ENCODE results near the gene NCBP3. TPM values are rescaled to one million over a fixed set of nuclear protein-coding genes. Genes with fewer than 3 reads are reported as not detected.

Gene NCBP3
- total and polyA plus RNA-seq, 2 donors from 2014 or later: 14.5 to 41.5 TPM

DNA sequence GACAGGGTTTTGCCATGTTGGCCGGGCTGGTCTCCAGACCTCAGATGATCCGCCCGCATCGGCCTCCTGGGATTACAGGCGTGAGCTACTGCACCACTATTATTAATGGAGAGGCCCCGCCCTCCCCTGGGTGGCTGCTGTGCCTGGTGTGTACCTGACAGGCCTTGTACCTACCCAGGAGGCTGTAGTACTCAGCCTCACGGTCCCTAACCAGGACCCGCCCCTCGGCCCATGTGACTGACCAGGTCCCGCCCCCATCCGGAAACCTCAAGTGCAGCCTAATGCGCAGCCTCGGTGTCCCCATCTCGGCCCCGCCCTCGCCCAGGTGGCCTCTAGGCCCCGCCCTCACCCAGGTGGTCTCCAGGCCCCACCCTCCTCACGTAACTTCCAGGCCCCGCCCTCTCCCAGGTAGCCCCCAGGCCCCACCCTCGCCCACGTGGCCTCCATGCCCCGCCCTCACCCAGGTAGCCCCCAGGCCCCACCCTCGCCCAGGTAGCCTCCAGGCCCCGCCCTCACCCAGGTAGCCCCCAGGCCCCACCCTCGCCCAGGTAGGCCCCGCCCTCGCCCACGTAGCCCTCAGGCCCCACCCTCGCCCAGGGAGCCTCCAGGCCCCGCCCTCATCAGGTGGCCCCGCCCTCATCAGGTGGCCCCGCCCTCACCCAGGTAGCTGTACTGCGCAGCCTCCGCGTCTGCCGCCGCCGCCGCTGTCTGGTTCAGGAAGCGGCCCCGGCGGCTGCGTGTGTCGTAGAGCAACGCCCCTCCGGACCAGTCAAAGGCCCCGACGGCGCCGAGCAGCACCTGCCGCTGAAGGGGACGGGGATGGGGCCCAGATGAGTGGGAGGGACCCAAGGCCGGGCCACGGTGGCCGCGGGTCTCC, 91.3 kb downstream of the NCBP3 start:
- TF ChIP-seq, protein P1, sequence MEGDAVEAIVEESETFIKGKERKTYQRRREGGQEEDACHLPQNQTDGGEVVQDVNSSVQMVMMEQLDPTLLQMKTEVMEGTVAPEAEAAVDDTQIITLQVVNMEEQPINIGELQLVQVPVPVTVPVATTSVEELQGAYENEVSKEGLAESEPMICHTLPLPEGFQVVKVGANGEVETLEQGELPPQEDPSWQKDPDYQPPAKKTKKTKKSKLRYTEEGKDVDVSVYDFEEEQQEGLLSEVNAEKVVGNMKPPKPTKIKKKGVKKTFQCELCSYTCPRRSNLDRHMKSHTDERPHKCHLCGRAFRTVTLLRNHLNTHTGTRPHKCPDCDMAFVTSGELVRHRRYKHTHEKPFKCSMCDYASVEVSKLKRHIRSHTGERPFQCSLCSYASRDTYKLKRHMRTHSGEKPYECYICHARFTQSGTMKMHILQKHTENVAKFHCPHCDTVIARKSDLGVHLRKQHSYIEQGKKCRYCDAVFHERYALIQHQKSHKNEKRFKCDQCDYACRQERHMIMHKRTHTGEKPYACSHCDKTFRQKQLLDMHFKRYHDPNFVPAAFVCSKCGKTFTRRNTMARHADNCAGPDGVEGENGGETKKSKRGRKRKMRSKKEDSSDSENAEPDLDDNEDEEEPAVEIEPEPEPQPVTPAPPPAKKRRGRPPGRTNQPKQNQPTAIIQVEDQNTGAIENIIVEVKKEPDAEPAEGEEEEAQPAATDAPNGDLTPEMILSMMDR (IDR thresholded peaks at IDR 0.05; ENCODE audit: borderline replicate concordance, extremely low read depth, insufficient read depth): no peak
- H3K9ac ChIP-seq (ENCODE audit: low read length in 3 of 3): peak overlapping the region in 1 of 3 donors; percentile 51

DNA sequence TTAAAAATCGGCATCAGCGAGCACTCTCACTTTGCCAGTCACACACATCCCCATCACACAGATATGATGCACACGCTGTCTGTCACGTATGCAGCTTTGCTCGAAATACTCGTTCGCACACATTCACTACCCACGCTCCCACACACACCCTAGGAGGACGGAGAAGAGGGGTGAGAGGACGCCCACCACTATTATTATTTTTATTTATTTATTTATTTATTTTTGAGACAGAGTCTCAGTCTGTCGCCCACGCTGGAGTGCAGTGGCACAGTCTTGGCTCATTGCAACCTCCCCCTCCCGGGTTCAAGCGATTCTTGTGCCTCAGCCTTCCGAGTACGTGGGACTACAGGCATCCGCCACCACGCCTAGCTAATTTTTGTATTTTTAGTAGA, 92.0 kb downstream of the NCBP3 start:
- Histone ChIP-seq H3K27ac (ENCODE audit: low read depth in 2 of 2, low read length in 2 of 2) (no peak overlapping the region), H3K4me3 (ENCODE audit: low read length in 3 of 3) (no peak overlapping the region), H3K36me3 (ENCODE audit: control insufficient read depth in 2 of 3, insufficient read depth in 3 of 3, low read length in 3 of 3) (no peaks in the 10 kb centered on the region), H3K27me3 (ENCODE audit: control insufficient read depth, insufficient read depth, low read length) (no peaks in the 10 kb centered on the region), H3K4me1 (ENCODE audit: control insufficient read depth in 2 of 3, insufficient read depth in 2 of 3, low read depth in 1 of 3, low read length in 3 of 3) (no peaks in the 10 kb centered on the region), H3K9ac (ENCODE audit: low read length in 3 of 3) (no peak overlapping the region), H3K9me3 (ENCODE audit: control insufficient read depth in 2 of 3, insufficient read depth in 1 of 3, low read length in 3 of 3) (no peaks in the 10 kb centered on the region)
- TF ChIP-seq, protein P1 (IDR thresholded peaks at IDR 0.05; ENCODE audit: borderline replicate concordance, extremely low read depth, insufficient read depth): no peak
- DNase-seq (no peak), FAIRE-seq (no peak)
- intact Hi-C loops (cut with DNase I): no loop called here

More for the DNA sequence above, 91.3 kb downstream of the NCBP3 start:
- peaks cover 0 to 4% (median 0%) of the 10 kb centered on the region in 3 donors for H3K9me3 ChIP-seq (ENCODE audit: control insufficient read depth in 2 of 3, insufficient read depth in 1 of 3, low read length in 3 of 3)
- H3K27me3 ChIP-seq (ENCODE audit: control insufficient read depth, insufficient read depth, low read length): no peaks in the 10 kb centered on the region
- H3K4me3 ChIP-seq (ENCODE audit: low read length in 3 of 3): peak overlapping the region in 2 of 3 donors; percentile 26 to 59
- no peaks in the 10 kb centered on the region for H3K4me1 ChIP-seq (ENCODE audit: control insufficient read depth in 2 of 3, insufficient read depth in 2 of 3, low read depth in 1 of 3, low read length in 3 of 3)
- no peaks in the 10 kb centered on the region for H3K36me3 ChIP-seq (ENCODE audit: control insufficient read depth in 2 of 3, insufficient read depth in 3 of 3, low read length in 3 of 3)
- no peak overlapping the region for H3K27ac ChIP-seq (ENCODE audit: low read depth in 2 of 2, low read length in 2 of 2)
- peak; percentile 92 to 97 (median 93) for DNase-seq
- no peak for FAIRE-seq
- intact Hi-C loops (cut with DNase I): no loop called here

DNA sequence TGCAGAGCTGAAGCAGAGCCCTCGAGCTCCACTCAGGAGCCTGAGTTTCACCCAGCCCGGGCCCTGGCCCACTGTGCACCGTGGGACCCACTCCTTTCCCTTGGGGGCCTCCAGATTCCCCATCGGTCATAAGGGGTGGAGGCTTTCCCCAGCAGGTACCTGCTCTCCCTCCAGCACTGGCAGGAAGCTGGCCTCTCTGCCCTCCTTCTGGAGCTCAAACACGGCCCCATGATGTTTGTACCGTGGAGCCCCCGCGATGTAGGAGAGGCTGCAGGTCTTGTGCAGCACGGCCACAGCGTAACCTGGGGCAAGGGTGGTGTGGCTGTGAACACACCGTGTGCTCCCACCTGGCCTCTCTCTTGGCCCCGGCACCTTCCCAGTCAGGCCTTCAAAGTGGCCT, 92.4 kb downstream of the NCBP3 start:
- Histone ChIP-seq H3K36me3 (ENCODE audit: control insufficient read depth in 2 of 3, insufficient read depth in 3 of 3, low read length in 3 of 3) (no peaks in the 10 kb centered on the region), H3K4me1 (ENCODE audit: control insufficient read depth in 2 of 3, insufficient read depth in 2 of 3, low read depth in 1 of 3, low read length in 3 of 3) (no peaks in the 10 kb centered on the region), H3K9ac (ENCODE audit: low read length in 3 of 3) (no peak overlapping the region), H3K27me3 (ENCODE audit: control insufficient read depth, insufficient read depth, low read length) (no peaks in the 10 kb centered on the region), H3K9me3 (ENCODE audit: control insufficient read depth in 2 of 3, insufficient read depth in 1 of 3, low read length in 3 of 3) (no peaks in the 10 kb centered on the region), H3K27ac (ENCODE audit: low read depth in 2 of 2, low read length in 2 of 2) (no peak overlapping the region), H3K4me3 (ENCODE audit: low read length in 3 of 3) (no peak overlapping the region)
- TF ChIP-seq, protein P1 (IDR thresholded peaks at IDR 0.05; ENCODE audit: borderline replicate concordance, extremely low read depth, insufficient read depth): no peak
- DNase-seq: no peak
- no peak for FAIRE-seq
- intact Hi-C loops (cut with DNase I): no loop called here

Other genes starting within 250 kb of the NCBP3 start
- gene TRPV1, start 236.8 kb downstream of the NCBP3 start, total RNA-seq: 4.2 TPM
- 4.7 TPM for gene TRPV1, start 236.8 kb downstream of the NCBP3 start, polyA plus RNA-seq (ENCODE audit: insufficient read depth, low read depth, low replicate concordance)
- 17.5 TPM for gene SHPK, start 210.0 kb downstream of the NCBP3 start, total RNA-seq
- 9.2 TPM for gene SHPK, start 210.0 kb downstream of the NCBP3 start, polyA plus RNA-seq (ENCODE audit: insufficient read depth, low read depth, low replicate concordance)
- gene CTNS, start 209.5 kb downstream of the NCBP3 start, total RNA-seq: 15.7 TPM
- 11.9 TPM for gene CTNS, start 209.5 kb downstream of the NCBP3 start, polyA plus RNA-seq (ENCODE audit: insufficient read depth, low read depth, low replicate concordance)
- gene TAX1BP3, start 177.7 kb downstream of the NCBP3 start, total RNA-seq: 158 TPM
- 128 TPM for gene TAX1BP3, start 177.7 kb downstream of the NCBP3 start, polyA plus RNA-seq (ENCODE audit: insufficient read depth, low read depth, low replicate concordance)
- 25.6 TPM for gene EMC6, start 177.4 kb downstream of the NCBP3 start, total RNA-seq
- 77.1 TPM for gene EMC6, start 177.4 kb downstream of the NCBP3 start, polyA plus RNA-seq (ENCODE audit: insufficient read depth, low read depth, low replicate concordance)
- 8.4 TPM for gene P2RX5, start 150.1 kb downstream of the NCBP3 start, total RNA-seq
- gene P2RX5, start 150.1 kb downstream of the NCBP3 start, polyA plus RNA-seq (ENCODE audit: insufficient read depth, low read depth, low replicate concordance): not detected
- gene HASPIN, start 122.3 kb downstream of the NCBP3 start, total RNA-seq: 0.38 TPM
- not detected for gene HASPIN, start 122.3 kb downstream of the NCBP3 start, polyA plus RNA-seq (ENCODE audit: insufficient read depth, low read depth, low replicate concordance)
- 16.5 TPM for gene ITGAE, start 45.1 kb downstream of the NCBP3 start, total RNA-seq
- 46.3 TPM for gene ITGAE, start 45.1 kb downstream of the NCBP3 start, polyA plus RNA-seq (ENCODE audit: insufficient read depth, low read depth, low replicate concordance)
- gene CAMKK1, start 46.8 kb upstream of the NCBP3 start, total RNA-seq: 6.0 TPM
- 2.6 TPM for gene CAMKK1, start 46.8 kb upstream of the NCBP3 start, polyA plus RNA-seq (ENCODE audit: insufficient read depth, low read depth, low replicate concordance)
- gene P2RX1, start 70.2 kb upstream of the NCBP3 start, total RNA-seq: 11.2 TPM
- 3.1 TPM for gene P2RX1, start 70.2 kb upstream of the NCBP3 start, polyA plus RNA-seq (ENCODE audit: insufficient read depth, low read depth, low replicate concordance)
- gene ATP2A3, start 118.2 kb upstream of the NCBP3 start, total RNA-seq: 52.1 TPM
- gene ATP2A3, start 118.2 kb upstream of the NCBP3 start, polyA plus RNA-seq (ENCODE audit: insufficient read depth, low read depth, low replicate concordance): 9.4 TPM